ENCODE measurements around the gene SLC27A5. TPM values are rescaled to one million over a fixed set of nuclear protein-coding genes. Genes with fewer than 3 reads are reported as not detected.
A peak's percentile ranks its signal among the peaks of the same experiment; 100 is the strongest.

Gene SLC27A5, protein sequence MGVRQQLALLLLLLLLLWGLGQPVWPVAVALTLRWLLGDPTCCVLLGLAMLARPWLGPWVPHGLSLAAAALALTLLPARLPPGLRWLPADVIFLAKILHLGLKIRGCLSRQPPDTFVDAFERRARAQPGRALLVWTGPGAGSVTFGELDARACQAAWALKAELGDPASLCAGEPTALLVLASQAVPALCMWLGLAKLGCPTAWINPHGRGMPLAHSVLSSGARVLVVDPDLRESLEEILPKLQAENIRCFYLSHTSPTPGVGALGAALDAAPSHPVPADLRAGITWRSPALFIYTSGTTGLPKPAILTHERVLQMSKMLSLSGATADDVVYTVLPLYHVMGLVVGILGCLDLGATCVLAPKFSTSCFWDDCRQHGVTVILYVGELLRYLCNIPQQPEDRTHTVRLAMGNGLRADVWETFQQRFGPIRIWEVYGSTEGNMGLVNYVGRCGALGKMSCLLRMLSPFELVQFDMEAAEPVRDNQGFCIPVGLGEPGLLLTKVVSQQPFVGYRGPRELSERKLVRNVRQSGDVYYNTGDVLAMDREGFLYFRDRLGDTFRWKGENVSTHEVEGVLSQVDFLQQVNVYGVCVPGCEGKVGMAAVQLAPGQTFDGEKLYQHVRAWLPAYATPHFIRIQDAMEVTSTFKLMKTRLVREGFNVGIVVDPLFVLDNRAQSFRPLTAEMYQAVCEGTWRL
- total RNA-seq, result 10 to 100 TPM in 1 of 4 donors, 1 to 10 TPM in 3; 1.8 to 10.2 (median 6.7) TPM

DNA sequence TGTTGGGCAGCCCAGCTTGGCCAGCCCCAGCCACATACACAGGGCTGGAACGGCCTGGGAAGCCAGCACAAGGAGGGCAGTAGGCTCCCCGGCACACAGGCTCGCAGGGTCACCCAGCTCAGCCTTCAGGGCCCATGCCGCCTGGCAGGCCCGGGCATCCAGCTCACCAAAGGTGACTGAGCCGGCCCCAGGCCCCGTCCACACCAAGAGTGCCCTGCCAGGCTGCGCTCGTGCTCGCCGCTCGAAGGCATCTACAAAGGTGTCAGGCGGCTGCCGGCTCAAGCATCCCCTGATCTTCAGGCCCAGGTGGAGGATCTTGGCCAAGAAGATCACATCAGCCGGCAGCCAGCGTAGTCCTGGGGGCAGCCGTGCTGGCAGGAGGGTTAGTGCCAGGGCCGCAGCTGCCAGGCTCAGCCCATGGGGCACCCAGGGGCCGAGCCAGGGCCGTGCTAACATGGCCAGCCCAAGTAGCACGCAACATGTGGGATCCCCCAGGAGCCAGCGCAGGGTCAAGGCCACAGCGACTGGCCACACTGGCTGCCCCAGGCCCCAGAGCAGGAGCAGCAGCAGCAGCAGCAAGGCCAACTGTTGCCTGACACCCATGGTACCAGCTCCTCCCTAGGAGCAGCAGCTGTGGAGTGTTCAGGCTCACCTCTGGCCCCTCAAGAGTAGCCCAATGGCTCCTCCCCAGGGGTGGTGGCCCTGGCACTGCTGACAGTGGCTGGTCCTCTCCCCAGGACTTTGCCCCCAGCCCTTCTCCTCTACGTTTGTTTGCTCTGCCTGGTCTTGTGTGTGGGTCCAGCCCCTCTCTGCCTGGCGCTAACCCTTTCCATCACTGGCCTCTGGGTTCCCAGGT is at the start of gene SLC27A5:
TSS of gene SLC27A5 (minus strand) at position 640 of the 856 bp plus-strand sequence. CDS start at position 603, 37 bp downstream.
- DNase-seq, result no peak
- Histone ChIP-seq H3K9me3 (no peaks in the 10 kb centered on the region), H3K27me3 (no peaks in the 10 kb centered on the region), H3K4me1 (no peaks in the 10 kb centered on the region), H3K4me3 (no peak within 1 kb of the TSS), H3K36me3 (no peaks in the 10 kb centered on the region), H3K27ac (no peak within 1 kb of the TSS)
- intact Hi-C loops (cut with DNase I; ENCODE audit: low total_unique reads), result no loop called here
- TF ChIP-seq, protein P1, sequence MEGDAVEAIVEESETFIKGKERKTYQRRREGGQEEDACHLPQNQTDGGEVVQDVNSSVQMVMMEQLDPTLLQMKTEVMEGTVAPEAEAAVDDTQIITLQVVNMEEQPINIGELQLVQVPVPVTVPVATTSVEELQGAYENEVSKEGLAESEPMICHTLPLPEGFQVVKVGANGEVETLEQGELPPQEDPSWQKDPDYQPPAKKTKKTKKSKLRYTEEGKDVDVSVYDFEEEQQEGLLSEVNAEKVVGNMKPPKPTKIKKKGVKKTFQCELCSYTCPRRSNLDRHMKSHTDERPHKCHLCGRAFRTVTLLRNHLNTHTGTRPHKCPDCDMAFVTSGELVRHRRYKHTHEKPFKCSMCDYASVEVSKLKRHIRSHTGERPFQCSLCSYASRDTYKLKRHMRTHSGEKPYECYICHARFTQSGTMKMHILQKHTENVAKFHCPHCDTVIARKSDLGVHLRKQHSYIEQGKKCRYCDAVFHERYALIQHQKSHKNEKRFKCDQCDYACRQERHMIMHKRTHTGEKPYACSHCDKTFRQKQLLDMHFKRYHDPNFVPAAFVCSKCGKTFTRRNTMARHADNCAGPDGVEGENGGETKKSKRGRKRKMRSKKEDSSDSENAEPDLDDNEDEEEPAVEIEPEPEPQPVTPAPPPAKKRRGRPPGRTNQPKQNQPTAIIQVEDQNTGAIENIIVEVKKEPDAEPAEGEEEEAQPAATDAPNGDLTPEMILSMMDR (IDR thresholded peaks at IDR 0.05), result no peak
- no peak for TF ChIP-seq POLR2A (IDR thresholded peaks at IDR 0.05)

DNA sequence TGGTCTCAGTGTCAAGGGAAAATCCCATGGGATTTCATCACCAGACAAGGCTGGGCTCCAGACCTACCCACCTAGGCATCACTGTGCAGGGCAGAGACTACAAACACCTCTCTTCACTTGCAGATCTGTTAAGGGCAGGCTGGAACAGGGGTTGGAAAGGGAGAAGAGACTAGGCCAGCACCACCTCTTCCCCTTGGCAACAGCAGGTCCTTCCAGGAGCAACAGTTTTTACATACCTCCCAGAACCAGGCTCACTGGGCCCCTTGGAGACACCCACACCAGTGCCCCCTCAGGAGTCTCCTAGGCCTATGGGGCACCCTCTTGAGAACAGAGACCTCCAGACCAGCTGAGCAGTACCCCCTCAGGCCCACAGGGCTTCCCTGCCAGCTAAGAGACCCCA is 49.1 kb upstream of the SLC27A5 start:
- no peak for DNase-seq
- intact Hi-C loops (cut with DNase I; ENCODE audit: low total_unique reads), result no loop called here
- Histone ChIP-seq H3K9me3 (no peaks in the 10 kb centered on the region), H3K4me1 (peaks cover 4 to 30% of the 10 kb centered on the region in 2 donors), H3K4me3 (no peak overlapping the region), H3K27me3 (no peaks in the 10 kb centered on the region), H3K36me3 (no peaks in the 10 kb centered on the region), H3K27ac (no peak overlapping the region)
- TF ChIP-seq POLR2A (IDR thresholded peaks at IDR 0.05), result no peak
- TF ChIP-seq, protein P1 (IDR thresholded peaks at IDR 0.05), result no peak

DNA sequence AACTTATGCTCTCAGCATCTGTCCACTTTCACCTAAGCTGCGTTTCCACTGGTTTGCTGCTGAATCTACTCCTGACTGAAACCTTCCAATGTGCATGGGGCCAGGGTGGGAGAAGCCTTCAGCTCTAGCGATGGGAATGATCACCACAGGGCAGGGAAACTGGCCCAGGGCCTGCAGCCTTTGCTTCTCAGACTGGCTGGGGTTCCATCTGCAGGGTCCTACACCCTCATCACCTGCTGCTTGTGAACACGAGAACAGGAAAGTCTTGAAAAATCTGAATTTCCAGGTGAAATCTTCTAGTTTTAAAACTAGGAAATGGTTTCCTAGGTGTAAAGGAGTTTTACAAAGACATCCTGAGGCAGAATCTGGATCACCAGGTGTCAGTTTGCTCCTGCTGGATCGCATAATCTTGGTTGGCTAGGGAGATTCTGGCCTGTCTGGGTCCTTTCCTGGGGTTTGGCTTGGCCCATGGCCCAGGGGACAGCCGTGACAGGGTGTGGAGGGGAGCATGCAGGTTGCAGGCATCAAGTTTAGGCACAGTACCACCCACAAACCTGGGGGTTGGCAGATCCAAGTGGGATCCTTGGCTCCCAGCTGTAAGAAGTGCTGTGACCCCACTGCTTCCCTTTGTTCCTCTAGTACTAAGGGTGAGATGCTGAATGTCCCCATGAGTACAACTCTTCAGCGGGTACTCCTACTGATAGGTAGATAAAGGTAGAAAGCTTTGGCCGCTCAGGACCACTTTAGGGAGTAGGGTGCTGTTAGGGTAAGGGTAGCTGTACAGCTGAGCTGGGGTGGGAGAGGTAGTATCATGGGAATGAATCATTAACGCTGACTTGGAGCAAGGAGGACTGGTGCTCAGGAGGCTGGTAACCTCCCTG is 48.5 kb upstream of the SLC27A5 start:
- intact Hi-C loops (cut with DNase I; ENCODE audit: low total_unique reads), result no loop called here
- H3K4me3 ChIP-seq, result peak overlapping the region; percentile 86 to 87
- TF ChIP-seq, protein P1 (IDR thresholded peaks at IDR 0.05), result no peak
- TF ChIP-seq POLR2A (IDR thresholded peaks at IDR 0.05), result no peak
- H3K27me3 ChIP-seq, result no peaks in the 10 kb centered on the region
- no peak for DNase-seq
- peaks cover 4 to 30% of the 10 kb centered on the region in 2 donors for H3K4me1 ChIP-seq
- no peaks in the 10 kb centered on the region for H3K9me3 ChIP-seq
- H3K36me3 ChIP-seq, result no peaks in the 10 kb centered on the region
- peak overlapping the region; percentile 99 for H3K27ac ChIP-seq

DNA sequence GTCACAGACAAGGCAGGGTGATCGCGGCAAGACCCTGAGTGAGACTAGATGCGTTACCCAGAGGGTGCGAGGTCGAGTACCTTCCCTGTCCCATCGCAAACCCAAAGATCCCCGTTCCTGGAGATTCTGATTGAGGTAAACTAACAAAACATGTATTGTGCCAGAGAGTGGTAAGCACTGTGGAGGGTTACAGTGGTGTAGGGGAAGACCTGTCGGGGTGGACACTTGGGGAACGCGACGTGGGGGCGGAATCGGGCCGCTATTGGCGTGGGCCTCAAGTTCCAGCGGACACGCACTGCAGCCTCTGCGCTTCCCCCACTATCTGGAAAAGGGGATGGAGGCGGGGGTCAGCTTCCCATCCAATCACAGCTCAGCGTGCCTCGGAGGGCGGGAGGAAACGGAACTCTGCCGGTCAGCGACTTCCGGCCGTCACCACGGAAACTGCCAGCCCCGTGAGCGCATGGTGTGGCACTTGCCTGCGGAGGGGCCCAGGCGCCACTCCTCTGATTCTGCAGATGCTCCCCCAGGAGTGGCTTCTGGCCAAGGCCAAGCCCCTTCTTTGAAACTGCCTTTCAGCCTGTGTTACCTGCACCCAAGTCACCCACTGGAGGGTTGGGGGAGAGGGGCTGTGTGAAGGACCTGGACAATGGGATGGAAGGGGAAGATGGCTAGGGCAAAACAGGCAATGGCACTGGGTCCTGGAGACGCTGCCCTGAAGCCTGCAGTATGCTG is 47.6 kb upstream of the SLC27A5 start:
- intact Hi-C loops (cut with DNase I; ENCODE audit: low total_unique reads), result no loop called here
- H3K27ac ChIP-seq, result peak overlapping the region; percentile 99
- TF ChIP-seq POLR2A (IDR thresholded peaks at IDR 0.05), result peak in 1 of 2 donors; percentile 71
- TF ChIP-seq, protein P1 (IDR thresholded peaks at IDR 0.05), result no peak
- H3K9me3 ChIP-seq, result no peaks in the 10 kb centered on the region
- no peaks in the 10 kb centered on the region for H3K36me3 ChIP-seq
- H3K27me3 ChIP-seq, result no peaks in the 10 kb centered on the region
- peak overlapping the region; percentile 86 to 87 for H3K4me3 ChIP-seq
- peaks cover 4 to 30% of the 10 kb centered on the region in 2 donors for H3K4me1 ChIP-seq
- DNase-seq, result peak; percentile 90 to 91

Measured in uterus (tissue), 4 donors.